Measurements from ENCODE around the gene MAST1. TPM values are rescaled to one million over a fixed set of nuclear protein-coding genes. Genes with fewer than 3 reads are reported as not detected.
A peak's percentile ranks its signal among the peaks of the same experiment; 100 is the strongest.

MAST1 gene
- total RNA-seq, 5 donors from 2014 or later (not counting 1 experiment from before 2014, with no cell fraction given): 0.29 to 0.75 (median 0.43) TPM

DNA sequence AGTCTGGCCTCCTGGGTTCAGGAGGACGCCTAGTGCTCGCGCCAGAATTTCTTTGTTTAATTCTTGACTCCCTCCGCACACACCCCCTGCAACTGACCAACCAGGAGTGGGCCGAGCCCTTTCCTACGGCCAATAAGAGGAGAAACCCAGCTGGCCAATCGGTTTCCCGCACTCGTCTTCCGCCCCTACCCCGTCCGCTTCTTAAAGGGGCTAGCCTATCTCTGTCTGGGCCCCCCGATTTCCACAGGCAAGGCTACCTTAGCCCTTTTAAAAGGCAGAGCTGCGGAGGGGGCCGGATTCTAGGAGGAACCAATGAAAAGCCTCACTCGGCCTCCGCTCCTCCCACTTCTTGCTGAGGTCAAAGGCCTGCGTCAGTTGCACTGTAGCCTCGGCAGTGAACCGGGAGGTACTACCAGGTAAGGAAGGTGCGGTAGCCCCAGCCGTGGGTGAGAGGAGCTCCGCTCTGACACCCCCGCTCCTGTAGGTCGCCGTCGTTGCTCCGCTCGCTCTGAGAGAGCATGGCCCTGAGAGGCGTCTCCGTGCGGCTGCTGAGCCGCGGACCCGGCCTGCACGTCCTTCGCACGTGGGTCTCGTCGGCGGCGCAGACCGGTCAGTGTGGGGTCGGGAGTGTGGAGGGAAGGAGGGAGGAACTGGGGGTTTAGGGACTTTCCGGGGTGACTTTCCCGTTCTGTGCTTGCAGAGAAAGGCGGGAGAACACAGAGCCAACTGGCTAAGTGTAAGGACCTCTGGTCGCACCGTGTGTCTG is 52.7 kb downstream of the MAST1 start, which contains the start of gene GCDH:
TSS of gene GCDH (plus strand) at position 374 of the 766 bp plus-strand sequence. CDS start at position 519, 145 bp downstream.
- Mint-ChIP-seq H3K27me3 (no peaks in the 10 kb centered on the region), H3K9me3 (no peaks in the 10 kb centered on the region), H3K36me3 (peaks cover 24% of the 10 kb centered on the region), H3K27ac (peak within 1 kb of the TSS; percentile 92 to 94), H3K4me1 (peaks cover 27 to 33% (median 27%) of the 10 kb centered on the region in 3 donors), H3K4me3 (peak within 1 kb of the TSS; percentile 95 to 99 (median 97))
- no peaks in the 10 kb centered on the region for H3K27me3 ChIP-seq (replicated peaks in 1 of 2; ENCODE audit: control insufficient read depth in 2 of 2, extremely low read depth in 1 of 2, insufficient read depth in 2 of 2, low read length in 1 of 2)
- ChIA-PET POLR2A (interaction anchor here (0.6 to 1.1 kb wide), 8 partner anchors 8 to 154 kb away, joined by 3 to 9 read pairs (median 4); partner anchors contain the start of genes GET3 (in 1 of the 2) and SYCE2 (in 1 of the 2)), CTCF (interaction anchor here (0.5 to 1.5 kb wide), 13 partner anchors 22 to 1896 kb away, joined by 3 to 8 read pairs (median 3); partner anchors contain the start of genes CALR (in 1 of the 2), FARSA (in 1 of the 2) and SYCE2 (in 1 of the 2))
- peaks cover 5 to 18% of the 10 kb centered on the region in 2 donors for H3K36me3 ChIP-seq (ENCODE audit: control insufficient read depth in 2 of 2, extremely low read depth in 1 of 2, insufficient read depth in 1 of 2, low read length in 1 of 2)
- WGBS (ENCODE audit: insufficient coverage): under 1% methylated on average over 48 of the region's 49 CpGs
- DNase-seq (peak; percentile 86 to 98 (median 96)), ATAC-seq (replicated peaks in 1 of 4) (peak; percentile 89 to 97 (median 96))
- H3K4me1 ChIP-seq (ENCODE audit: control insufficient read depth in 1 of 2, extremely low read depth in 1 of 2, insufficient read depth in 2 of 2, low read length in 2 of 2): peaks cover 10 to 23% of the 10 kb centered on the region in 2 experiments
- H3K27ac ChIP-seq (ENCODE audit: low read length): peak within 1 kb of the TSS; percentile 63
- H3K9me3 ChIP-seq: no peaks in the 10 kb centered on the region
- H3K4me3 ChIP-seq (ENCODE audit: control insufficient read depth in 1 of 2, extremely low read depth in 1 of 2, low read length in 1 of 2): peak within 1 kb of the TSS; percentile 74 to 82

DNA sequence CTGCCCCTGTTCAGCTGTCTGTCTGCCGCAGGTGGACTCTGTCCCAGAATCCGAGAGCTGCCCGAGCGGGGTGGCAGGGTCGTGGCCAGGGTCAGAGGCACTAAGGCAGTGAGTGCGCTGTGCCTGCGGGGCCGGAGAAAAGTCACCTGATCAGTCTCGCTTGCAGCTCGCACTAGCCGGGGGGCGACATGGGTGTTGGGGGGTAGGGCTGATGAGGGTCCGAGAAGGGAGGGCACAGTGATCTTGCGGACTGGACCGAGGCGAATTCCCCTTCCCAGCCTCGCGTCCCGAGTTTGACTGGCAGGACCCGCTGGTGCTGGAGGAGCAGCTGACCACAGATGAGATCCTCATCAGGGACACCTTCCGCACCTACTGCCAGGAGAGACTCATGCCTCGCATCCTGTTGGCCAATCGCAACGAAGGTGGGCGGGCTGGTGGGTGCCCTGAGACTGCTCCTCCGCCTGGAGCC is 53.3 kb downstream of the MAST1 start:
- H3K27ac Mint-ChIP-seq: peak overlapping the region; percentile 92 to 94
- DNase-seq (no peak), ATAC-seq (replicated peaks in 1 of 4) (no peak)

DNA sequence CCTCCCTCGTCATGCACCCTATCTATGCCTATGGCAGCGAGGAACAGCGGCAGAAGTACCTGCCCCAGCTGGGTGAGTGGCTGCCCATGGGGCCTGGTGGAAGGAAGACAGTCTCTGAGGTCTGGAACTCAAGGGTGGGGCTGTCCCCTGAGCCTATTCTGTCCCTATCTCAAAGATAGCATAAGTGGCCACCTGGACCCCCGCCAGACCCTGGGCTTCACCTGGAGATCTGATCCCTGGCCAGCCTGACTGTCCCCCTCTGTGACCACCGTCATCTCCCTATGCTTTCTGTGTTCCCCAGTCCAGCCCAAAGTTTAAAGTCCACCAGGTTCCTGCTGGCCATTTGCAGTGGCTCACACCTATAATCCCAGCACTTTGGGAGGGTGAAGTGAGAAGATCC is 55.3 kb downstream of the MAST1 start:
- Histone ChIP-seq H3K9me3 (no peaks in the 10 kb centered on the region), H3K4me1 (ENCODE audit: control insufficient read depth in 1 of 2, extremely low read depth in 1 of 2, insufficient read depth in 2 of 2, low read length in 2 of 2) (peaks cover 10 to 19% of the 10 kb centered on the region in 2 experiments), H3K36me3 (ENCODE audit: control insufficient read depth in 2 of 2, extremely low read depth in 1 of 2, insufficient read depth in 1 of 2, low read length in 1 of 2) (peaks cover 14 to 43% of the 10 kb centered on the region in 2 donors), H3K4me3 (ENCODE audit: control insufficient read depth in 1 of 2, extremely low read depth in 1 of 2, low read length in 1 of 2) (no peak overlapping the region), H3K27me3 (replicated peaks in 1 of 2; ENCODE audit: control insufficient read depth in 2 of 2, extremely low read depth in 1 of 2, insufficient read depth in 2 of 2, low read length in 1 of 2) (no peaks in the 10 kb centered on the region), H3K27ac (ENCODE audit: low read length) (no peak overlapping the region)
- Mint-ChIP-seq H3K4me3 (peak overlapping the region; percentile 41 to 95 (median 50)), H3K36me3 (peaks cover 33% of the 10 kb centered on the region), H3K27me3 (no peaks in the 10 kb centered on the region), H3K4me1 (peaks cover 23 to 29% (median 23%) of the 10 kb centered on the region in 3 donors), H3K9me3 (no peaks in the 10 kb centered on the region), H3K27ac (no peak overlapping the region)
- ChIA-PET POLR2A (no interaction called here), CTCF (interaction anchor here in 1 of 2 donors (0.6 kb wide), 1 partner anchor 23 kb away, joined by 4 read pairs; no protein-coding TSS in a partner anchor)
- WGBS (ENCODE audit: insufficient coverage): 100% methylated on average over 3 of the region's 5 CpGs
- no peak for ATAC-seq (replicated peaks in 1 of 4)
- DNase-seq: no peak

More for the DNA sequence above, 53.3 kb downstream of the MAST1 start:
- H3K27me3 ChIP-seq (replicated peaks in 1 of 2; ENCODE audit: control insufficient read depth in 2 of 2, extremely low read depth in 1 of 2, insufficient read depth in 2 of 2, low read length in 1 of 2): no peaks in the 10 kb centered on the region
- H3K4me1 Mint-ChIP-seq: peaks cover 23 to 29% (median 23%) of the 10 kb centered on the region in 3 donors
- H3K9me3 Mint-ChIP-seq: no peaks in the 10 kb centered on the region
- CTCF ChIA-PET: interaction anchor here (0.5 to 1.5 kb wide), 7 partner anchors 21 to 219 kb away, joined by 3 to 8 read pairs (median 4); partner anchors contain the start of gene SYCE2 (in 1 of the 2)
- peaks cover 9 to 24% of the 10 kb centered on the region in 2 donors for H3K36me3 ChIP-seq (ENCODE audit: control insufficient read depth in 2 of 2, extremely low read depth in 1 of 2, insufficient read depth in 1 of 2, low read length in 1 of 2)
- no peaks in the 10 kb centered on the region for H3K27me3 Mint-ChIP-seq
- H3K4me3 ChIP-seq (ENCODE audit: control insufficient read depth in 1 of 2, extremely low read depth in 1 of 2, low read length in 1 of 2): peak overlapping the region; percentile 74 to 82
- peaks cover 10 to 19% of the 10 kb centered on the region in 2 experiments for H3K4me1 ChIP-seq (ENCODE audit: control insufficient read depth in 1 of 2, extremely low read depth in 1 of 2, insufficient read depth in 2 of 2, low read length in 2 of 2)
- POLR2A ChIA-PET: interaction anchor here in 1 of 2 donors (1.1 kb wide), 2 partner anchors 10 to 154 kb away, joined by 4 to 5 read pairs; partner anchors contain the start of gene GET3
- peak overlapping the region; percentile 63 for H3K27ac ChIP-seq (ENCODE audit: low read length)
- H3K9me3 ChIP-seq: no peaks in the 10 kb centered on the region
- peaks cover 24% of the 10 kb centered on the region for H3K36me3 Mint-ChIP-seq
- 9% methylated on average over 20 of the region's 26 CpGs for WGBS (ENCODE audit: insufficient coverage)
- H3K4me3 Mint-ChIP-seq: peak overlapping the region; percentile 95 to 99 (median 97)

DNA sequence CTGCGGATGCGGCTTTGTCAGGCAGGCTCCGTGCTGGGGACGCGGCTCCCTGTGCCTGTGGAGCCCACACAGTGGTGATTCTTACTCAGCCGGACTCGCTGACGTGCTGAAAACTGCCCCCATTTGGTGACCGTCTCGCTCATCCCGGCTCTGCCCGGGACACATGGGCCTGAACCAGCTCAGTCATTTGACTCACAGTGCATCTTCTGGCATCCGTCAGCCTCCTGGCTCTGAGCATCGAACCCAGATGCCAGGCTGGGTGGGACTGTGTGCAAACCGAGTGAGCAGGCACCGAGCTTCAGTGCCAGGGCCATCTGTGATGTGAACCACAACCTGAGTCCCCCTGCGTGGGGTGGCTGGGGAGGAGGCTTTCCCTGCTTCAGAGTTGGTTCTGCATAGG is 58.1 kb downstream of the MAST1 start:
- 95% methylated on average over 16 of the region's 17 CpGs for WGBS (ENCODE audit: insufficient coverage)
- no peak for DNase-seq
- Histone ChIP-seq H3K27me3 (replicated peaks in 1 of 2; ENCODE audit: control insufficient read depth in 2 of 2, extremely low read depth in 1 of 2, insufficient read depth in 2 of 2, low read length in 1 of 2) (no peaks in the 10 kb centered on the region), H3K36me3 (ENCODE audit: control insufficient read depth in 2 of 2, extremely low read depth in 1 of 2, insufficient read depth in 1 of 2, low read length in 1 of 2) (peaks cover 19 to 56% of the 10 kb centered on the region in 2 donors), H3K4me1 (ENCODE audit: control insufficient read depth in 1 of 2, extremely low read depth in 1 of 2, insufficient read depth in 2 of 2, low read length in 2 of 2) (peaks cover 6 to 9% of the 10 kb centered on the region in 2 experiments), H3K9me3 (no peaks in the 10 kb centered on the region), H3K4me3 (ENCODE audit: control insufficient read depth in 1 of 2, extremely low read depth in 1 of 2, low read length in 1 of 2) (no peak overlapping the region), H3K27ac (ENCODE audit: low read length) (no peak overlapping the region)
- H3K4me3 Mint-ChIP-seq: no peak overlapping the region
- H3K9me3 Mint-ChIP-seq: no peaks in the 10 kb centered on the region
- H3K27ac Mint-ChIP-seq: no peak overlapping the region
- no peaks in the 10 kb centered on the region for H3K27me3 Mint-ChIP-seq
- no peak for ATAC-seq (replicated peaks in 1 of 4)
- peaks cover 9 to 12% (median 10%) of the 10 kb centered on the region in 3 donors for H3K4me1 Mint-ChIP-seq
- ChIA-PET CTCF (no interaction called here), POLR2A (no interaction called here)
- H3K36me3 Mint-ChIP-seq: peaks cover 34% of the 10 kb centered on the region

DNA sequence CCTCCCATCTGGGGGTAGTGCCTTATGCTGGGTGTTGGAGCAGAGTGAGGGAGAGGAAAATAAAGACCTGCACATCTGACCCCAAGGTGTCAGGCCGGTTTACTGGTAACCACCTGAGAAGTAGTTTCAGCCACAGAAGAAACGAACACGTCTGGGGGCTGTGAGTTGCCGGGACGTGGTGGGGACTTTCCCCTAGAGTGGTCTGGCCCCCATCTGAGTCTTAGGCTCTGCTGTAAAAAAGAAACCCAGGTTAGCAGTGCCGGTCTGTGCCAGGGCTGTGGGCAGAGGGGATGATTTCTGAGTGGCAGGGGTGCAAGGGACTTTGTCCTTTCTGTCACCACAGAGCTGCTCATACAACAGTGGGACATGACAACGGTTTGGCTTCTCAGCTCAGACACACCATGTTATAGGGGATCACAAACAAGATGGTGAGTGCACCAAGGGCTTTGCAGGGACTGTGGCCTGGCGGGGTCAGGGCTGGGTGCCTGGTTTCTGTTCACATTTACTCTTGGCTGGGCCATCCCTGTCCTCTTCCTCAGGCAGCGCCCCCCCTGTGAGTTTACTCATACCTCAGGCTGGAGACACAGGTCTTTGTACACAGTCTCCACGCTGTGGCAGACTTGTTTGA is 61.7 kb downstream of the MAST1 start:
- no peaks in the 10 kb centered on the region for H3K4me1 Mint-ChIP-seq
- H3K36me3 Mint-ChIP-seq: peaks cover 16% of the 10 kb centered on the region
- H3K36me3 ChIP-seq (ENCODE audit: control insufficient read depth in 2 of 2, extremely low read depth in 1 of 2, insufficient read depth in 1 of 2, low read length in 1 of 2): peaks cover 16 to 42% of the 10 kb centered on the region in 2 donors
- CTCF ChIA-PET: no interaction called here
- H3K27ac Mint-ChIP-seq: no peak overlapping the region
- H3K27me3 Mint-ChIP-seq: no peaks in the 10 kb centered on the region
- ATAC-seq (replicated peaks in 1 of 4) (no peak), DNase-seq (no peak)
- H3K27me3 ChIP-seq (replicated peaks in 1 of 2; ENCODE audit: control insufficient read depth in 2 of 2, extremely low read depth in 1 of 2, insufficient read depth in 2 of 2, low read length in 1 of 2): no peaks in the 10 kb centered on the region
- 29% methylated on average over 7 of the region's 10 CpGs for WGBS (ENCODE audit: insufficient coverage)
- H3K4me1 ChIP-seq (ENCODE audit: control insufficient read depth in 1 of 2, extremely low read depth in 1 of 2, insufficient read depth in 2 of 2, low read length in 2 of 2): no peaks in the 10 kb centered on the region
- H3K9me3 Mint-ChIP-seq: no peaks in the 10 kb centered on the region
- no peaks in the 10 kb centered on the region for H3K9me3 ChIP-seq
- H3K27ac ChIP-seq (ENCODE audit: low read length): no peak overlapping the region
- POLR2A ChIA-PET: interaction anchor here (0.5 to 0.6 kb wide), 2 partner anchors 28 to 53 kb away, joined by 5 read pairs; no protein-coding TSS in a partner anchor
- no peak overlapping the region for H3K4me3 Mint-ChIP-seq
- no peak overlapping the region for H3K4me3 ChIP-seq (ENCODE audit: control insufficient read depth in 1 of 2, extremely low read depth in 1 of 2, low read length in 1 of 2)

DNA sequence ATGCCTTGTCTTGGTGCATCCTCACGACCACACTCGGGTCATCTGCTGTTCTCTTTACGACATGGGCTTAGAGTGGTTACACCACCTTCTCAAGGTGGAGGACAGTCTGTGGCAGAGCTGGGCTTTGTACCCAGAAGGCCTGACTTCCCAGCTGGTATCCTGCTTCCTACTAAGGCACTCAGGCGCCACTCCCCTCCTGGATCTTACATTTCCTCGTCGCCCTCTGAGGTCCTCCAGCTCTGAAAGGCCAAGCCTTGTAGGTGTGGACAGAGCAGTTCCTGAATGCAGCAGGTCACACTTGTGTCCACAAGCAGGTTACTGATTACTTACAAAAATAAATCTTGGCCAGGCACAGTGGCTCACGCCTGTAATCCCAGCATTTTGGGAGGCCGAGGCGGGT is 68.9 kb downstream of the MAST1 start:
- WGBS (ENCODE audit: insufficient coverage): 94% methylated on average over 6 of the region's 9 CpGs
- no peaks in the 10 kb centered on the region for H3K36me3 ChIP-seq (ENCODE audit: control insufficient read depth in 2 of 2, extremely low read depth in 1 of 2, insufficient read depth in 1 of 2, low read length in 1 of 2)
- no peaks in the 10 kb centered on the region for H3K27me3 ChIP-seq (replicated peaks in 1 of 2; ENCODE audit: control insufficient read depth in 2 of 2, extremely low read depth in 1 of 2, insufficient read depth in 2 of 2, low read length in 1 of 2)
- CTCF ChIA-PET: no interaction called here
- no peaks in the 10 kb centered on the region for H3K27me3 Mint-ChIP-seq
- H3K4me1 Mint-ChIP-seq: peaks cover 0 to 1% (median 0%) of the 10 kb centered on the region in 3 donors
- DNase-seq (no peak), ATAC-seq (replicated peaks in 1 of 4) (no peak)
- H3K4me1 ChIP-seq (ENCODE audit: control insufficient read depth in 1 of 2, extremely low read depth in 1 of 2, insufficient read depth in 2 of 2, low read length in 2 of 2): no peaks in the 10 kb centered on the region
- no peak overlapping the region for H3K27ac Mint-ChIP-seq
- H3K9me3 Mint-ChIP-seq: no peaks in the 10 kb centered on the region
- H3K4me3 Mint-ChIP-seq: no peak overlapping the region
- H3K9me3 ChIP-seq: no peaks in the 10 kb centered on the region
- H3K36me3 Mint-ChIP-seq: no peaks in the 10 kb centered on the region
- no peak overlapping the region for H3K27ac ChIP-seq (ENCODE audit: low read length)
- no peak overlapping the region for H3K4me3 ChIP-seq (ENCODE audit: control insufficient read depth in 1 of 2, extremely low read depth in 1 of 2, low read length in 1 of 2)
- POLR2A ChIA-PET: no interaction called here

Measured in T-cell (primary cell).